ENCODE measurements around the gene CDHR3.

- TF ChIP-seq CTCF (IDR thresholded peaks at IDR 0.05; ENCODE audit: low read length) (no peak), EZH2phosphoT487 (IDR thresholded peaks at IDR 0.05; ENCODE audit: low read length) (no peak), EZH2 (optimal IDR thresholded peaks at IDR 0.05; ENCODE audit: low read depth, low read length) (no peak)
These were observed 34.0 kb downstream of the CDHR3 start for GRCh38 chr7:105996860-105997737.
